HG03175 (cell line): ENCODE measurements around the gene ARHGEF2.
"Not testable (repeated sequence)": the region's sequence is repeated elsewhere in the genome, so short reads cannot be mapped to it uniquely, and the experiment has no call there.

Experiments used
- ATAC-seq: cut with Tn5 transposase; IDR thresholded peaks from one replicate; pipeline ENCODE4 v1.9.1; 2021; ENCODE audit warnings: mild to moderate bottlenecking, moderate library complexity; ENCODE audit not compliant: unreplicated experiment

ARHGEF2 gene

GRCh38 chr1:155944444-155944799 lies 33.9 kb downstream of the ARHGEF2 start:
- no peak for ATAC-seq

GRCh38 chr1:155942578-155943141 lies 35.7 kb downstream of the ARHGEF2 start:
- ATAC-seq = no peak

GRCh38 chr1:155941845-155942531 lies 36.4 kb downstream of the ARHGEF2 start:
- ATAC-seq = no peak

- ATAC-seq = no peak
Measured at GRCh38 chr1:155940993-155941844, 37.1 kb downstream of the ARHGEF2 start, which contains the start of gene RXFP4. TSS of gene RXFP4 (plus strand) at chr1:155941638. CDS start at chr1:155941710, 72 bp downstream.

- ATAC-seq = no peak
Measured at GRCh38 chr1:155940482-155940992, 37.8 kb downstream of the ARHGEF2 start.

GRCh38 chr1:155938220-155938627 lies 40.1 kb downstream of the ARHGEF2 start:
- no peak for ATAC-seq

- ATAC-seq = no peak
Measured at GRCh38 chr1:155934936-155935590, 43.3 kb downstream of the ARHGEF2 start.

- peak; percentile 98 for ATAC-seq
Measured at GRCh38 chr1:155934097-155934935, 44.0 kb downstream of the ARHGEF2 start, which contains the start of gene KHDC4. TSS of gene KHDC4 (minus strand) at chr1:155934413. CDS start at chr1:155934373, 40 bp downstream.

GRCh38 chr1:155933591-155934096 lies 44.7 kb downstream of the ARHGEF2 start:
- ATAC-seq = no peak

GRCh38 chr1:155932487-155932886 lies 45.9 kb downstream of the ARHGEF2 start:
- no peak for ATAC-seq

- no peak for ATAC-seq
Measured at GRCh38 chr1:155932081-155932480, 46.3 kb downstream of the ARHGEF2 start.

GRCh38 chr1:155931332-155932038 lies 46.9 kb downstream of the ARHGEF2 start:
- no peak for ATAC-seq

GRCh38 chr1:155930725-155931124 lies 47.6 kb downstream of the ARHGEF2 start:
- ATAC-seq = not testable (repeated sequence)

- no peak for ATAC-seq
Measured at GRCh38 chr1:155929057-155929456, 49.3 kb downstream of the ARHGEF2 start.

- ATAC-seq = no peak
Measured at GRCh38 chr1:155925506-155925905, 52.8 kb downstream of the ARHGEF2 start.

GRCh38 chr1:155920717-155921116 lies 57.6 kb downstream of the ARHGEF2 start:
- ATAC-seq = no peak

- no peak for ATAC-seq
Measured at GRCh38 chr1:155919801-155920200, 58.5 kb downstream of the ARHGEF2 start.

- ATAC-seq = no peak
Measured at GRCh38 chr1:155918660-155919059, 59.7 kb downstream of the ARHGEF2 start.
